Stimulated activated CD8-positive, alpha-beta memory T cell treated with anti-CD3 and anti-CD28 coated beads, Interleukin-4, amount 100 ng/mL, for 24 hours (primary cell): ENCODE results near the gene CALU.
A peak's percentile ranks its signal among the peaks of the same experiment; 100 is the strongest.

Source experiments
- DNase-seq: peaks from one replicate; pipeline ENCODE4 v3.0.0-alpha.2; 2020; ENCODE audit warnings: low read depth

CALU gene

DNA sequence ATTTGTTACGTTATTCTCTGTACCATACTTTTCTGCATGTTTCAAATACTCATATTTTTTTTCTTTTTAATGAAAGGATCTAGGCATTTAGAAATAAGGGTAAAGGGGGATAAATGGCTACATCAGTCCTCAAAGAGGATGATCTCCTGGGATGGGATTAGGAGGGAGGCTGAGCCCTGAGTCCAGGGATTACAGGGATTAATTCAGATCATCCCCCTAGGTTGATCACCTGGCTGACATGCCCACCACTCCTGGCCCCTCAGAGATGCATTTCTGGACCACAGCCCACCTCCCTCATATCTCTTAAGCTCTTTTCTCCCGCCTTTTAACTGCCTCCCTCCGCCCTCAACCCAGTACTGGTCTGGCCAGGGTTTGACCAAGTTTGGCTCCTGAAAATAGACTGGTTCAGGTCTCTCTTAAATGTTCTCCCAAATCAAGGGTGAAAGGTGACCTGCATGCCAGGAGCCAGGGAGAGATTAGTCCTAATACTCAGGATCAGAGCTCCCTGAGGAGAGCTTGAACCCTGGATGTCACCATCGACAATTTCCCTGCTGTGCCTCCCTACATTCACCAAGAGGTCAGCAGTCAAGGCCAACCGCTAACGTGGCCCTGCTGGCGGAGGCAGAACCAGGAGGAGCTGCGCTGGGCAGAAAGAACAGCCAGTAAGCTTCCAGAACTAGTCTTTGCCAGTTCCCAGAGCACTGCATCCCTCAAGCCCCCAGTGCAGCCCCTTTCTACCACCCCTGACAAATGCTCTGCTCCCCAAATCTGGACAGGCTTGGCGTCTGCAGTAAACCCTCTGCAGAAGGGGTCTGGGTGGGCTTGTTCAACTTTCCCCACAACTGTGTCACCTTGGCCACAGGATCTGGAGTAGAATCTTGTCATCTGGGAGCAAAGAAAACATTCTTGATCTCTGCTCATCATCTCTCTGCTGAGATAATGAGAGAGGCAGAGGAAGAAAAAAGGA, 49.6 kb downstream of the CALU start:
- no peak for DNase-seq

DNA sequence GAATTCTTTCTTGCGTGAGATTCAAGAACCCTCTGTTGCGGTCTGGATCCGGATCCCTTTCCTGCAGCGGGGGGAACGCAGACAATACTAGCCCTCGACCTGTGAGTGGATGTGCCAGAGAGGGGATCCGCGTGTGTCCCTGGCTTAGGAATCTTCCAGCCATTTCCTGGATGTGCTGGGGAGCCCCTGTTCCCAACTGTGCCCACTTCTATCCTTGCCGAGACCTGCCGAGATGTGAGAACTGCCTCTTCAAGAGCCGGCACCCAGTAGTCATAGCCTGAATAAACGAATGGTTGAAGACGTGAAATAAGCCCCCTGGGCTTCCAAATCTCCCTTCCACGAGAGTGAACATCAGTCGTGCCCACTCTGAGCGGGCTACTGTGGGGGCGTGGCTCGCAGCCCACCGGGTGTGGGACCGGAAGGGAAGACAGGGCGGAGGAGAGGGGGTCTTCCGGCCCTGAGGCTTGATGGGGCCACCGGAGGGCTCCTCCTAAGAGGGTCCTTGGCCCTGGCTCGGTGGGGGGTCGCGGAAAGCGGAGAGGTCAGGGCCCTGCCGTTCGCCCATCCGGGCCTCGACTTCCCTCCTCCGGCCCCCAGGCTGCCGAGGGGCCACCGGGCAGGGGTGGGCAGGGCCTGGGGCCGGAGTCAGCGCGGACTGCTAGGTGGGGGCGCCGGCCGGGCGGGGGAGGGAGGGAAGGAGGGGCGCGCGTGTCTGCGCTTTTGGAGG, 51.3 kb downstream of the CALU start:
- no peak for DNase-seq

GRCh38 chr7:128791121-128791971, 52.2 kb downstream of the CALU start, which contains the start of gene CCDC136:
Gene CCDC136 (plus strand): TSS chr7:128791968. CDS start chr7:128792412, 444 bp downstream.
- DNase-seq: peak; percentile 68

GRCh38 chr7:128791972-128792327, 52.8 kb downstream of the CALU start:
- DNase-seq: no peak

DNA sequence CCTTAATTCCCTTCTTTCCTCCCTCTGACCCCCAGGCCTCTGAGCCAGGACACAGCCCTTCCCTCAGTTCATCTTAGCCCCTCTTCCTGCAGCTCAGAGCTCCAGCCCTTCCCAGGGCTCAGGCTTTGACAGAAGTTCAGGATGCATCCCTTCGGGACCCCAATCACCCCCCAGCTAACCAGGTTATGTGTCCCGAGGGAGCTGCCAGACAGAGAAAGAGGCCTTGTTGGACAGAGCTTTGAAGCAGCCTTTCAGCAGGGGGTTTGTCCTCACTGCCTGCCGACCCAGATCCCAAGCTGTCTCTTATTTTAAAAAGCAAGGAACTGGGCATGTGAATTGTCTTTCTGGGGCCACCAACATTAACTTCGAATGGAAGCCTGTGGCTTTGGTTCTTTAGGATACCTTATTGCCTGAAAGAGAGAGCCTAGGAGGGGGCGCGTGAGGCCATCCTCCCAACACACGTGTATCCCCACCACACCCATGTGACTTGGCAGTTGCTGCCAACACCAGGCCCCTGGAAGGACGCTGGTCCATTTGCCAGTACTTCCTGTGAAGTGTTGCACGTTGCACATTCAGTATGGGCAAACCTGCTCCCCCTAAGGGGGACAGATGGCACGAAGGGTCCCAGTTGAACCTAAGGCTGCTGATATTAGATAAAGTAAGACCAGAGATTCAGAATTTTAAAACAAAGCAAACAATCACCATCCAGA, 53.5 kb downstream of the CALU start:
- no peak for DNase-seq

DNA sequence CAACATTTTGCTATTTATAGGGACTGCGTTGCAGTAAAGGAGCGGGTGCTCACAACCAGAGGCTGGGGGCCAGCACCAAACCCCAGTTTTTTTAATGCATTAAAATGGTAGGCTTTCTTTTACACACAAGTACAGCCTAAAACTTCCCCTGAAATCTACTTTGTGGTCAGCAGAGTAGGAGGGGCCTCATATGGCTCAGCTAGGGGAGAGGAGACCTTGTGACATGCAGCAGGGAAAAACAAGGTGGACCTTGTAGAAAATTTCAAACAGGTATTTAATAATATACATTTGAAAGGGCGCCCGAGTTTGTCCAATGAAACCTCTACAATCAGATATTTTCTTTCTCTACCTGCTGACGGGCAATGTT, 54.0 kb downstream of the CALU start:
- DNase-seq: no peak

GRCh38 chr7:128794020-128794419, 54.9 kb downstream of the CALU start:
- no peak for DNase-seq

DNA sequence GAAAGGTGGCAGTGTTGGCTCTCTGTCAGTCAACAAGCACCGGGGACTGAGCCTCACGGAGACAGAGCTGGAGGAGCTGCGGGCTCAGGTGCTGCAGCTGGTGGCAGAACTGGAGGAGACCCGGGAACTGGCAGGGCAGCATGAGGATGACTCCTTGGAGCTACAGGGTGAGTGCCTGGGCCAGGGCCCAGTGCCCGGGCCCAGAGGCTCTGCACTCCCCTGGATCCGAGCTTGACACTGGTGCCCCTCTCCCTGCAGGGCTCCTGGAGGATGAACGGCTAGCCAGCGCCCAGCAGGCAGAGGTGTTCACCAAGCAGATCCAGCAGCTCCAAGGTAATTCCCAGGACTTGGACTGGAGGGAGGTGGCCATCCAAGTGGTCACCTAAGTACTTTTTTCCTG, 55.3 kb downstream of the CALU start:
- no peak for DNase-seq

DNA sequence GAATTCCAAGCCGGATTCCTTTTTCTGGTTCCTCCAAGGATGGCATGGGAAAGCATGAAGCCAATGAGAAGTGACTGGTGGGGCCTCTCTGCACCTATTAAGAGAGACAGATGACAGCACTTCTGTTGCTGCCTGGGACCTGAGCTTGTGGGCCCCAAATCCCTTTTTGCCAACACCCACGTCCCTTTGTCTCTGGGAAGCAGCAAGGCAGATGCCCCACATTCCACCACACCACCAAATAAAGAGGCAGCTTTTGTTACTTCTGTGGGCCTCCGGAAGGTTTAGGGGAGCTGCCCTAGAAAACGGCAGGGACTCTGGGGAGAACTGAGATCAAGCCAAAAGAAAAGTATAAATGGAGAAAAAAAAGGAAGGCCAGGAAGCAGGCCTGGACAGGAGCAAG, 56.0 kb downstream of the CALU start:
- no peak for DNase-seq

DNA sequence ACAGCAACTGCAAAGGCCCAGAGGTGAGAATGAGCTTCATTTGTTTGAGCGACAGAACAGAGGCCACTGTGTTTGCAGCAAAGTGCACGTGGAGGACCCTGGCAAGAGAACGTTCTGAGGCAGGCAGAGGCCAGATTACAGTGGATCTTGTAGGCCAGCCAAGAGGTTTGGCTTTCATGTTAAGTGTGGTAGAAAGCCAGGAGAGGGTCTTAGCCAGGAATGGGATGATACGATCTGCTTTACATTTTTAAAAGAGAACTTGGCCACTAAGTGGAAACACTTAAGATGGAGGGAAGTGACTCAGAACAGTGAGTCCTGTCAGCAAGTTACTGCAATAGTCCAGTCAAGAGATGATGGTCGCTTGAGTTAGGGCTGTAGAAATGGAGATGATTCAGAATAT, 57.2 kb downstream of the CALU start:
- DNase-seq: no peak

DNA sequence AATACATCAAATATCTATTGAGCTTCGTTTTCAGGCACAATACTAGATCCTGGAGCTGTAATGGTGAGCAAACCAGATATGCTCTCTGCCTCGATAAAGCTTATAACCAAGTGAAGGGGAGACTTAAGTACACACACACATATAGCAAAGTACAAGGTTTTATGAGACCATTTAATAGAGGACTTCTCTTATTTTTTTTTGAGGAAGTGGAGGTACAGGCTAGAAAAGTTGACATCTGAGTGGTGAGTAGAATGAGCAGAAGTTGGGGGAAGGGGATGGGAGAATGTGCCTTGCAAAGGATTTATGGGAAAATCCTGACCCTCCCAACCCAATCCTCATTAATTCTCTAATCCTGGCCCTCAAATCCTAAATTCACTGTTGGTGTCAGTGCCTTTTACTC, 60.3 kb downstream of the CALU start:
- no peak for DNase-seq

DNA sequence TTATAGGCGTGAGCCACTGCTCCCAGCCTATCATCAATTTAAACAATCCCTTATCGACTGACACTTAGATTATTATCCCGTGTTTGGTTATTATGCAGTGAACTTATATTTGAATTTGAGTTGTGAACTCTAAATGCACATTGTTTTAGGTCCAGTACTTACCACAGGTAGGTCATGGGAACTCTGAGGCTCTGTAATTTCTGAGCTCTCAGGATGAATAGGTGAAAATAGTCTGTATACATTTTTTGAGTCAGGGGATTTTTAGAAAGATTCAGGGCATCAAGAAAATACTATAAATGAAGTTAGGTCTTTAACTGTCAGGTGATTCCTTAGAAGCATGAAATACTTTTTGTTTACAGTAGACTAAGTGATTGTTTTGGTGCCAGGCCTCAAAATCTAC, 61.4 kb downstream of the CALU start:
- no peak for DNase-seq

- no peak for DNase-seq
Observed at GRCh38 chr7:128801003-128801402, 61.8 kb downstream of the CALU start.

GRCh38 chr7:128801667-128802418, 62.7 kb downstream of the CALU start:
- DNase-seq: no peak

- DNase-seq: no peak
Observed at GRCh38 chr7:128804484-128804883, 65.3 kb downstream of the CALU start.

DNA sequence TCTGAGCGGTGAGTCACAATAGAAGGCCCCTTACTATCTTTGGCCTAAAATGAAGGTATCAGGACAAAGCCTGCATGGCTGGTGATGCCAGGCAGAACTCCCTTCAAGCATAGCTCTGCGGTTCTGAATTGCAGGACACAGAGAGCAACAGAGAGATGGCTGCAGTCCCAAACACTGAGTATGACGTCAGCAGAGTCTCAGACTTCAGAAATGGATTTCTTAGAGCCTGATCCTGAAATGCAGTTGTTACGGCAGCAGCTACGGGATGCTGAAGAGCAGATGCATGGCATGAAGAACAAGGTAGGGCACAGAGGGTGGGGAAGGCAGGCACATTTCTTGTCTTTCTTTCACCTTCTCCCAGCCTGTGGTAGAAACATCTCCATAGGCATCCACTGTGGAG, 66.1 kb downstream of the CALU start:
- DNase-seq: no peak

DNA sequence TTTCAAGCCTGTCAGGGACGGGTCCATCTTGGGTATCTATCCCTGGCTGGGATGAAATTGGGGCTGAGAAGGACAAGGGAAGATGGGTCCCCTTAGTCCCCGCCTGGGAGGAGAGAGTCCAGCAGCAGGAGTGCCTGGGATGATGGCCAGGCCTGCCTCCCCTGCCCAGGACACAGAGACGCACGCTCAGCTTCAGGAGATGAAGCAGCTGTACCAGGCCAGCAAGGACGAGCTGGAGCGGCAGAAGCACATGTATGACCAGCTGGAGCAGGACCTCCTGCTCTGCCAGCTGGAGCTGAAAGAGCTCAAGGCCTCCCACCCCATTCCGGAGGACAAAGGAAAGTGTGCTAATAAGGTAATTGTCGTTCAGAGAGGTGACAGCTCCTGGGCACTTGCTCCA, 68.0 kb downstream of the CALU start:
- no peak for DNase-seq

GRCh38 chr7:128809363-128809762, 70.2 kb downstream of the CALU start:
- no peak for DNase-seq

DNA sequence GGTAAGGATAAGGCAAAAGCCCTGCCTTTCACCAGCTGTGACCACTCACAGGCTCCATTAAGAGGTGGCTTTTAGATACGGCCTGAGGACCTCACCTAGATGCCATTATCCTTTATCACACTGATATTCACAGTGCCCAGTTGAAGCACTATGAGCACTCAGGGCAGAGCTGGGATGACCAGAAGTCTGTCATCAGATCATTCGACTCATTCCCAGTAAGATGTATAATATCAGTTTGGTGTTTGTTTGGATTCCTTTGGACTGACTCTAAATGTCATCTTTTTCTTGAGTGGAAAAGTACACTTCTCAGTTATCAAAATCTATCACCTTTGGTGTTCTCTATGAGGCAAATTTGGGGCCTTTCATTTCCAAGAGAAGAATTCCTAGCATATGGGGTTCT, 71.3 kb downstream of the CALU start:
- no peak for DNase-seq

GRCh38 chr7:128810997-128811396, 71.8 kb downstream of the CALU start:
- DNase-seq: no peak
